DMS153 treated with DMSO at 0.1 percent for 48 hours (cell line): ENCODE measurements around the gene S1PR3.
A peak's percentile ranks its signal among the peaks of the same experiment; 100 is the strongest.

Experiments used
- DNase-seq: peaks from one replicate; lab custom pipeline; 2025; ENCODE audit not compliant: unreplicated experiment; lab: John Stamatoyannopoulos, UW

The S1PR3 gene

GRCh38 chr9:88990729-88991065 lies 571 bp upstream of the S1PR3 start:
- no peak for DNase-seq

DNA sequence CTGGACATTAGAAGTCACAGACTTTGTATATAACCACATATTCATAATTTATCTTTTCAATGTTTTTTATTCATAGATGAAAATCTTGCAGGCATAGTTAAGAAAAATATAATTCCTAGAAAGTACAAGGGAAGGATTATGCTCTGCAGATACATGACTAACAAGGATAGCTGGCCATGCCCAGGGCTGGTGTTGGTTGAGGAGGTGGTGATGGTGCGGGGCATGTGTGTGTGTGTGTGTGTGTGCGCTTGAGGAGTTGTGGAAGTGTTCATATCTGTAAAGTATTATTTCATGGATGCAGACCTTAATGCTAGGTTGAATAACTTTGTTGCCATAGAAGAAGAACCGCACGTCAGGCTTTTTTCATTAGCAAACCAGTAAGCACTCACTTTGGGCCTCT lies 1.3 kb downstream of the S1PR3 start:
- no peak for DNase-seq

GRCh38 chr9:88993327-88993726 lies 2.1 kb downstream of the S1PR3 start:
- no peak for DNase-seq

DNA sequence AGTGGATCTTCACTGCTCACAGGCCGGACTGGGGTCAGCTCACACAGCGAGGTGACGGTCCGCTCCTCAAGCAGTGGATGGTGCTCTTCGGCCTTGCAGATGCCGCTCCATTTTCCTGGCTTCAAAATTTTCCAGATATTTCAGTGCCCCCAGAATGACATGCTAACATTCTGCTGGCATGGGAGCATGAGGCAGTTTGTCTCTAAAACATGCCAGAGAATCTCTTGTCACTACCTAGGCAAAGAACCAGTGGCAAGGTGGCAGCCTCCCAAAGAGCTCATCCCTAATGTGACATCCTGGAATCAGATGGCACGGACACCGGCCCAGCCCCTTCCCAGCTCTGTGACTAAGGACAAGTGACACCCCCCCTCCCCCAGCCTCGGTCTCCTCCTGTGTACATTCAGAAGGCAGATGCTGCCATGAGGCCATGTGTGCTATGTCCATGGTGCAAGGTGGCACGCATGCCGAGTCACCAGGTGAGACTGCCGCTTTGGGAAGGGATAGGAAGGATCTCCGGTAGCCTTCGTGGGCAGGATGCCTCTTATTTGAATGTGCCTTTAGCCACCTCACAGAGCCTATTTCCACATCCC lies 2.7 kb downstream of the S1PR3 start:
- DNase-seq: no peak

DNA sequence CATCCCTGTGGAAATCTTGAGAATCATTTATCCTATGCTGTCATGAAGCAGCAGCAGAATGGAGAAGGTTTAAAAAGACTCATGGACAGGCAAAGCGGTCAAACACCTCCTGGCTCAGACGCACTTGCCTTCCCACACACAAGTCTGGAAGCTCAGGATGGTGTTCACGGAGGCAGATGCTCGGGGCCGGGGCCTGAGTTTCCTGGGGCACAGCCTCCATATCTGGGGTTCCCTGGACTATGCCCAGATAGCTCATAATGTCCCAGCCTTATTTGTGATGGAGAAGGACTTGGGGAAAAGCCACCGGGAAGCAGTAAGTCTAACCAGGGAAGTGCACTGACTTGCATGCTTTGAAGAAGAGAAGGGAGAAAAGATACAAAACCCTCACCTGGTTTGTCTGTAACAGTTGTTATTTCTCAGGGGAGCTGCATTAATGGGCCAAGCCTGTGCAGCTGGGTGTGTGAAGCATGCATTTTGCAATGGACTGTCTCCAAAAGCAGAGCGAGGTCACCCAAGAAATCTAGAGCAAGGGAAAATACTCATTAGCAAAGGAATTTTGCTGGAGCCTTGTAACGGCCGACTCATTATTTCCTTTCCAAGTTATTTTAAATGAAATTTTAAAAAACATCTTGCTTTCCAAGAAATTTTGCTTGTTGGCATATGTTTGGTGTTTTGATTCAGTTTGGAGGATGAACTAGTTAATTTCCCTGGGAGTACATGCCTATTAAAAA lies 3.4 kb downstream of the S1PR3 start:
- DNase-seq: no peak

DNA sequence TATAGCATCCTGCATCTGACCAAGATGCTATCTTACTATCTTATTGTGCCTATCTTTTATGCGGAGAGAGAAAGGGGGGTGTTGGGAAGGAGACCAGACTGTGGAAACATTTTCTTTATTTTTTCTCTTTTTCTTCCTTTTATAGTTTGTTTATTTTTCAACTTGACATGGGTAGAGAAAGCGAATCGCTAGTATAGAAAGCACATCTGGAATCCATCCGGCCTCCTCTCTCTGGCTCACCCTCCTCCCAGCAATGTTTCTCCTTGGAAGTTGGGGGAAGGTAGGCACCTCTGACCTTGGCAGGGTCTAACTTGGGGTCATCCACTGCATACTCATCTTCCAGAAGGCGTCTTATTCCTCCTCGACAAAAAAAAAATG lies 3.9 kb downstream of the S1PR3 start:
- DNase-seq: no peak

DNA sequence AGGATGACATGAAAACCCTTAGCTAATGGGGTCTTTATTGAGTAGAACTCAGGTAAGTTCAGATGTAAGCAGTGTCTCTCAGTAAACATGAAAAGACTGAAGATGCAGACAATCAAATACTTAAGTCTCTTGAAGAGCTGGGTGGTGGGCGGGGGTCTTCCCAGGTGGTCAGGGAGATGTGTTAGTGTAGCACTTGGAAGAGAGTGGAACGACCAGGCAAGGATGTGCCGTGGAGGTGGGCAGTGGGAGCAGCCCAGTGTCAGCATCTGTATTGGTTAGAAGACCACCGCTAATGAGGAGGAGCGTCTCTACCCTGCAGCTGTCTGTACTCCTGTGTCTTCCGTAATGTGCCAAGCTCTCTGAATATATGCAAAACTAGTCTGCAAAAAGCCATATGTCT lies 4.4 kb downstream of the S1PR3 start:
- DNase-seq: no peak

DNA sequence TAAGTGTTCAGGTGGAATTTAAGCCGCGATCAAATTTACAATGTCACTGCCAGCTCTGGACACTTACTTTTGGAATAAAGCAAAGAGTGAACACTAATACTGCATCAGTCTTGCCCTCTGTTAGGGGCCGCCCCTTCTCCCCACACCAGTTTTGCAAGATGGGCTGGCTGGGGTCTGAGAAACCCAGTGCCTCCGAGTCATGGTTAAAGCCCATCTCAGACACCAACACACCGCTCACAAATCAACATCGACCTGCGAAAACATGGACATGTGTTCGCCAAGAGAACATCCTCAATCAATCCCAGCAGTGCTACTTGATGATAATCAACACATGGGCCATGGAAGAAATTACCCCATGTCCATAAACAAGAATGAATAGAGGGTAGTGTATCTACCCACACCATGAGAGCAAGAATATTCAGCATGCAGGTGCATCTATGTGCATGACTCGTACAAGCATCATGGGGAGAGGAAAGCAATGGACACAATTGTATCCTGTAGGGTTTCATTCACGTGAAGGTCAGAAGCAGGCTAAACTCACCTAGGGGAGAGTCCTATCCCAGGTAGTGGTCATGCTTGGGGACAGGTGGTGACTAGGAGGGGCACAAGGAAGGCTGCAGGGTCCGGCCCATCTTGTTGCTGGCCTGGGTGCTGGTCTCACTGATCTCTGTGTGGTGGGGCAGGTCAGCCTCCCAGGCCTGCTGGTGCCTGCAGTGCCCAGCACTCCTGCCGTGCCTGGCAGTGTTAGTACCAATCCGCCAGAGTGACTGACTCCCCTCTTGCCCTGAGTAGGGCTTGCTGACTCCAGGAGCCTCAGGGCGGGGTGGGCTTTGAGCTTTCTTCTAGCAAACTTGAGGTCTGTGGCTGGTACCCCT lies 5.0 kb downstream of the S1PR3 start:
- DNase-seq: no peak

GRCh38 chr9:88996921-88997235 lies 5.6 kb downstream of the S1PR3 start:
- no peak for DNase-seq

DNA sequence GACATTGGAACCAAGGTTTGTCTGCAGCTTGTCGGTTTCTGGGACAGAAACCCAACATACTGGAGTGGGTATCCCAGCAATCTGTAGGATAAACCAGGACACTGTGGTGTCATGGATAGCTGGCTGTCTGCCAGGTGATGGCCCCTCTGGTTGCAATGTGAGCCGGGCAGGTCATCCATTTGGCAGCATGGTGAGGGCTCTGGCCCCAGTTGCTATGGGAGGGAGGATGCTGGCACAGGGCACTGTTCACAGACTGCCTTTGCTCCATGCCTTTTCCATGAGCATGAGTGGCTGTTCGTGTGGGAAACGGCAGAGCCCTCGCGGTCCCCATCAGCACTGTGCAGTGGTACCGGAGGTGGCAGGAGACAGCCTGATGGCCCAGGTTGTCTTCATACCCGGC lies 6.4 kb downstream of the S1PR3 start:
- no peak for DNase-seq

- no peak for DNase-seq
Observed at GRCh38 chr9:88998503-88998902, 7.2 kb downstream of the S1PR3 start.

- DNase-seq: no peak
Observed at GRCh38 chr9:88998911-88999310, 7.6 kb downstream of the S1PR3 start.

DNA sequence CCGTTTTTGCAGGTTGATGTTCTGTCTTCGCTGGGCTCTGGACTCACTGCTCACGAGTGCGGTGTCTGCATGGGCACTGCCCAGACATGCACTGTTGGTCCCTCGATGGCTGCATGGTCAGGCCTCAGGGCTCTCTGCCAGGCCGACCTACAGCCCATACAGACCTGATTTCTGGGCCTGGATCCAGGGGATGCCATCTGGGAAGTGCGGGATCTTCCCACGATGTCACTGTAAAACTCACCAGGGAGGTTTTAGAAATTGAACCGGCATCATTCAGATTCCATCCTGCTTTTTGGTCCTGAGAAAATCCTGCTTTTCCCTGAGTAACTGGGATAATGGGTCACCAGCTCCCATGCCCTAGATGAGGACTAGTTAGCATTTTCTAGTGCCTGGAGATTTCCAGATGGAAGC lies 9.1 kb downstream of the S1PR3 start:
- DNase-seq: no peak

DNA sequence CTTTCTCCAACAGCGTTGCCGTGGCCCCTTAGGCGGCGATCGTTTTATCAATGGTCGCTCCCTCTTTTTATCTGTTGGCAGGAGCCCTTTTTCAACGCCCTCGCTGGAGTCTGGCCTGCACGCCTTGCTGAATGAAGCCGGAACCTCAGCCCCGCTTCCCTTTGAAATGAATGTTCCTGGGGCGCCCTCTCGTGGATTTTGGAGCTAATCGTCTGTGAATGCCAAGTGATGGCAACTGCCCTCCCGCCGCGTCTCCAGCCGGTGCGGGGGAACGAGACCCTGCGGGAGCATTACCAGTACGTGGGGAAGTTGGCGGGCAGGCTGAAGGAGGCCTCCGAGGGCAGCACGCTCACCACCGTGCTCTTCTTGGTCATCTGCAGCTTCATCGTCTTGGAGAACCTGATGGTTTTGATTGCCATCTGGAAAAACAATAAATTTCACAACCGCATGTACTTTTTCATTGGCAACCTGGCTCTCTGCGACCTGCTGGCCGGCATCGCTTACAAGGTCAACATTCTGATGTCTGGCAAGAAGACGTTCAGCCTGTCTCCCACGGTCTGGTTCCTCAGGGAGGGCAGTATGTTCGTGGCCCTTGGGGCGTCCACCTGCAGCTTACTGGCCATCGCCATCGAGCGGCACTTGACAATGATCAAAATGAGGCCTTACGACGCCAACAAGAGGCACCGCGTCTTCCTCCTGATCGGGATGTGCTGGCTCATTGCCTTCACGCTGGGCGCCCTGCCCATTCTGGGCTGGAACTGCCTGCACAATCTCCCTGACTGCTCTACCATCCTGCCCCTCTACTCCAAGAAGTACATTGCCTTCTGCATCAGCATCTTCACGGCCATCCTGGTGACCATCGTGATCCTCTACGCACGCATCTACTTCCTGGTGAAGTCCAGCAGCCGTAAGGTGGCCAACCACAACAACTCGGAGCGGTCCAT lies 10.0 kb downstream of the S1PR3 start:
- DNase-seq: peak; percentile 69

DNA sequence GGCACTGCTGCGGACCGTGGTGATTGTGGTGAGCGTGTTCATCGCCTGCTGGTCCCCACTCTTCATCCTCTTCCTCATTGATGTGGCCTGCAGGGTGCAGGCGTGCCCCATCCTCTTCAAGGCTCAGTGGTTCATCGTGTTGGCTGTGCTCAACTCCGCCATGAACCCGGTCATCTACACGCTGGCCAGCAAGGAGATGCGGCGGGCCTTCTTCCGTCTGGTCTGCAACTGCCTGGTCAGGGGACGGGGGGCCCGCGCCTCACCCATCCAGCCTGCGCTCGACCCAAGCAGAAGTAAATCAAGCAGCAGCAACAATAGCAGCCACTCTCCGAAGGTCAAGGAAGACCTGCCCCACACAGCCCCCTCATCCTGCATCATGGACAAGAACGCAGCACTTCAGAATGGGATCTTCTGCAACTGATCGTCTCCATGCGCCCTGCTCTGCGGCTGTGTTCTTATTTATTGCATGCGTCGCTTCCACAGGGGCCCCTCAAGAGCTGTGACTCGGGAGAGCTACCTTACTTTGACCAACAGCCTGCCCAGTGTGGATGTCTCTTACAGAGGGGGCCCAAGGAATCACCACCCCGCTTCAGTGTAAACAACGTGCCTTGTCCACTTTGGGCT lies 10.8 kb downstream of the S1PR3 start:
- no peak for DNase-seq

- DNase-seq: no peak
Observed at GRCh38 chr9:89002987-89003386, 11.7 kb downstream of the S1PR3 start.

DNA sequence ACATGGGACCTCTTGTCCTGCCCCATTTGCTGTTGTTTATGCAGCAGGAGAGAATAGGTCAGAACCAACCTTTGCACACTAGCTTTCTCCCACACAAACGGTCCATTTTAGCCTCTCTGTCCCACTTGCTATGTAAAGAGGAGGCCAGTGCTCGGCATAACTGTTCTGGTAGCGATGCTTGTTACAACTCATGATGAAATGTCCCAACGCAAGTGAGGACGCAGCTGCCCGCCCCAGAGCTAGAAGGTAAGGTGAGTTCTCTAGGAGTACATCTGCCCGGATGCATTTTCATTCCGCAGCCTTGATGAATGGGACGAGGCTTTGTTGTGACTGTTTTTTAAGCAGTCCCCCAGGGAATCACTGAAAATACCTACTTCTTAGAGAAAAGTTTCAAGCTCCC lies 14.1 kb downstream of the S1PR3 start:
- no peak for DNase-seq

DNA sequence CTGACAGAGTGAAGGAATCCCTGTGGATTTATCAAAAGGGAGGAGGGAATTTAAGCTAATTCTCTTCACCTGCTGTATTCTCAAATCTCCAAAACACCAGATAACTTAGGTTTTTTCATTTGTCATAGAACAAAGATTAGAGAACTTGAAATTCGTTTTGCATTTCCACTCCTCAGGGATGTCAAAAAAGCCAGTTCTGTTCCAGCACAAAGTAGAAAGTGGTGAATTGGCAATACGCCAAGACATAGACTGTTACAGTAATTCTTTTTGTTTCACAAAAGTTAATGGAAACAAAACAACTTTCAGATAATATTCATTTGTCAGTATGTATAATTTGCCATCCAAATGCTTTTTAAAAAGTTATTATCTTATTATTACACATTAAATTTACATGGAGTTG lies 15.0 kb downstream of the S1PR3 start:
- DNase-seq: no peak

DNA sequence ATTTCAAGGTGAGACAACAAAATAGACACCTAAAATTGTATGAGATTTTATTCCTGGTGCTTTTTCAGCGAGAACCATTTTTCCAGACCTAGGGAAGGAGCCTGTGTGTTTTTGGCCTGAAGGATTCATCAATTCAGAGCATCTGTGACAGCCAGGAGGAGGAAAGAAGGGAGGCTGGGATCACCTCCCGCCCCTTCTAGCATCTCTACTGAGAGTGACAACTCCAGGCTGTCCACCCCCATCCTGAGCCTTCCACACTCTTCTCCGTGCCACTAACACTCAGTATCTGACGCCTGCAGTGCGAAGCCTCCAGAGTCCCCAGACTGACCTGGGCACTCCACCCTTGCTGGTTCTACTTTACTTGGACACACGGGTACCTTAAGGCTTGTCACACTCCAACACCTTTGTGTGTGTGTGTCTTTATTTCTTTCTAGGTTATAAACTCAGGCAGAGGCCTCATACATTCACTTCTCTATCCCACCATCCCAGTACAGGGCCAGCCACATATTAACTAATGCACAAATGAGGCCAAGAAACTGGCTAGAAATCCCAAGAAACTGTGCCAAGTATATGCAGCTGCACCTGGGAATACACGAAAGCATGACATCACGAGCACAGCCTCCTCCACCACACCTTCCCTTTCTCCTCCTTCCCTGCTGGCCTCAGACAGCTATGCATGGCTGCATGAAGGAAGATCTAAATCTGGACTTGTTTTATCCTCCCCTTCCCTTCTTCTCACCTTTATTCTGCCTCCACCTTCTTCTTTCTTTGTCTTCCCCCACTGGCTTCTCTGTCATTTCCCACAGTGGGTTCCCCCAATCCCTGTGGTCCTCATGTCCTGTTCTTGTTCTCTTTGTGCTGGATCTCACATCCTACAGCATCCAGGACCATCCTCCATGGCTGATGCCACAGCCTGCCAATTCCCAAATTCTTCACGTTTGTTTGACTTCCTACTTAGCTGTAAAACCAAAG lies 16.0 kb downstream of the S1PR3 start:
- DNase-seq: no peak
